ENCODE results near the gene P3H3.

GRCh38 chr12:6860116-6860515 is 31.9 kb downstream of the P3H3 start:
- no peak for TF ChIP-seq CTCF (IDR thresholded peaks at IDR 0.05)
- no peak for TF ChIP-seq POLR2A (IDR thresholded peaks at IDR 0.05)

All from esophagus squamous epithelium (tissue), 4 donors.